HG02885 (cell line): Measurements from ENCODE around the gene STX18.
A peak's percentile ranks its signal among the peaks of the same experiment; 100 is the strongest.

Experiments
- ATAC-seq: cut with Tn5 transposase; IDR thresholded peaks from one replicate; pipeline ENCODE4 v1.9.1; 2021; ENCODE audit warnings: mild to moderate bottlenecking; ENCODE audit not compliant: unreplicated experiment, poor library complexity

Gene STX18

GRCh38 chr4:4455210-4455865 lies 86.5 kb downstream of the STX18 start:
- ATAC-seq, result no peak

DNA sequence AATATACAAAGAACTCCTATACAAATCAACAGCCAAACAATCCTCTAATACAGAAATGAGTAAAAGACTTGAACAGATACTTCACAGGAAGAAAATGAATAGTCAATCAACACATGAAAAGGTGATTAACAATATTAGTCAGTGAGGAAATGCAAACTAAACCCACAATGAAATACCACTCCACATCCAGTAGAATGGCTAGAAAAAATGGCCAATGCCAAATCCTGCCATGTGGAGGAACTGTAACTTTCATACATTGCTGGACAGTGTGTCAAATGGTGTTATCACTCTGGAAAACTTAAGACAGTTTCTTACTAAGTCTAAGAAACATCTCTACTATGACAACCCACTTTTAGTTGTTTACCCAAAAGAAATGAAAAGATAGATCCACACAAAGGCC lies 95.4 kb downstream of the STX18 start:
- no peak for ATAC-seq

GRCh38 chr4:4443821-4444220 lies 98.0 kb downstream of the STX18 start:
- no peak for ATAC-seq

DNA sequence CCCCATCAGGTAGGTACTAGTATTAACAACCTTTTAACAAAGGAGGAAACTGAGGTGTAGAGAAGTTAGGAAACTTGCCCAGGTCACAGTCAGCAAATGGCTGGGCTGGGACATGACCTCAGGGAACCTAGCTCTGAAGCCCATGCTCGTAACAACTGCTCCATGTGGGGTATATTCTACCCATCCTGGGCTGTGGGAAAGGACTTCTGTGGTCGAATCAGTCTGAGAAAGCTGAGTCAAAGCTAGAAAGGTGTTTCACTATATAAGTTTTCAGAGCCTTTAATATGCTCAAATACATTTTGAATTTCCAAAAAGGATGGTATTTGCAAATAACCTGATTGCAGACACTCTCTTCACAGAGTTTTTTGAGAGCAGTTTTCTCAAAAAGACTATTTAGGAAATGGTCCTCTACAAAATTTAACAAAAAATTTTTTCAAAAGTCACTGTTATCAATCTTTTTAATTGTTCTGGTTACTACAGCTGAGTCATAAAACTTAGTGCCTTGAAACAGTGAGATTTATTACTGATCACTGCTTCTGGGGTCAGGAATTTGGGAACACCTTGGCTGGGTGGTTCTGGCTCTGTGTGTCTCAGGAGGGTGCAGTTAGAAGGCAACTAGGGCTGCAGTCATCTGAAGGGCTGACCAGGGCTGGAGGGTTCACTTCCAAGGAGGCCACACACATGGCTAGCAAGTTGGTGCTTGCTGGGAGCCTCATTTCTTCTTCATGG lies 101.4 kb downstream of the STX18 start:
- ATAC-seq, result peak; percentile 40

DNA sequence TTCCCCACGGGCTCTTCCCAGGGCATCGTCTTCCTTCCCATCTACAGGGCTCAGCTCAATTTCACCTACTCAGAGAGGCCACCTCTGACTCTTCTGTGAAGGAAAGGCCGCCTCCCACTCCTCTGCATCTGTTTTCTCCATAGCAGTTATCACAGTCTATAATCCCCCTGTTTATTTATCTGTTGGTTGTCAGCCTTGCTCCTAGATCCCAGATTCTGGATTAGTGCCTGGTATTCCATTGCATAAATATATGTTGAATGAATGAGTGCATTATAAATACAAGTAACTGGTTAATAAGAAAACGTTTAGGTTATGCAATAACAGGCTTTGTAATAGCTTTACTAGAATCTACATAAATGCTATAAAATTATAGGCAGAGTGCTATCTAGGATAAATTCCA lies 102.1 kb downstream of the STX18 start:
- no peak for ATAC-seq

DNA sequence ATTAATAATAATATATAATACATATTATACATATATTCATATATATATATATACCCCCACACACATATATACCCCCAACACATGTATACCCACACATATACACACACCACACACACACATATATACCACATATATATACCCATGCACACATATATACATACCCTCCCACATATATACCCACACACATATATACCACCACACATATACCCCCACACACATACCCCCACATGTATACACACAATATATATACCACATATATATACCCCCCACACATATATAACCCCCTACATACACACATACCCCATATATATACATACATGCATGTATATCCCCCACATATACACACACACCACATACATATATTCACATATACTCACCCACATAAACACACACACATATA lies 103.0 kb downstream of the STX18 start:
- no peak for ATAC-seq

GRCh38 chr4:4437798-4438470 lies 103.9 kb downstream of the STX18 start:
- ATAC-seq, result no peak

- no peak for ATAC-seq
Measured at GRCh38 chr4:4436244-4436823, 105.5 kb downstream of the STX18 start.

GRCh38 chr4:4433941-4434340 lies 107.9 kb downstream of the STX18 start:
- ATAC-seq, result no peak

GRCh38 chr4:4432341-4433125 lies 109.3 kb downstream of the STX18 start:
- ATAC-seq, result no peak

DNA sequence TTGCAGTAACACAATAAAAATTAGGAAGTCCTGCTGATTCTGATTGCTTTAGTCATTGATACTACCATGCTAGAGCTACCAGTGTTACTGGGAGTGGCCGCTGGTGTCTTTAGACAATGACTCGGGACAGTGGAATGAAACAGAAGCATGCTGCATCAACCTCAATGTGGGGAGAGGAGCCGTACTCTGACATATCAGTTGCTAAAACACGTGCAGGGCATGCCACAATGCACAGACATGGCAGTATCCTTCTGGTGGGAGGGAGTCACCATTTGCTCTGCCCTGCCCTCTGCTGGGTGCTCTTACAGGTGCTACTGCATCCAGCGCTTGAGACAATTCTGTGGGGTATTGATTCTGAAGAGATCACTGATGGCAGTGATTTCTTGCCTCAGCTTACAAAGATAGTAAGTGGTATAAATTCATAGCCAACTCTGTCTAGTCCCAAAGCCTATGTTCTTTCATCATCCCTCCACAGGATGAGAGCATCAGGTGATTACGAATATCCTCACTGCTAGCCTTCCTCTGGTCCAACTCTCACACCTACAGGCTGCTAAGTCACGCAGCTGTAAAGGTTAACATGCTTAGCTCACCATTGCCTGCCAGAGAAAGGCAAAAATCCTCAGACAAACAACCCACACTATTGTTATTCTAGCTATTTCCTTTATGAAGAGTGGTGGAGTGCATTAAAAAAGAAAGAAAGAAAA lies 111.2 kb downstream of the STX18 start:
- peak; percentile 85 for ATAC-seq

- no peak for ATAC-seq
Measured at GRCh38 chr4:4428966-4429875, 112.6 kb downstream of the STX18 start.

DNA sequence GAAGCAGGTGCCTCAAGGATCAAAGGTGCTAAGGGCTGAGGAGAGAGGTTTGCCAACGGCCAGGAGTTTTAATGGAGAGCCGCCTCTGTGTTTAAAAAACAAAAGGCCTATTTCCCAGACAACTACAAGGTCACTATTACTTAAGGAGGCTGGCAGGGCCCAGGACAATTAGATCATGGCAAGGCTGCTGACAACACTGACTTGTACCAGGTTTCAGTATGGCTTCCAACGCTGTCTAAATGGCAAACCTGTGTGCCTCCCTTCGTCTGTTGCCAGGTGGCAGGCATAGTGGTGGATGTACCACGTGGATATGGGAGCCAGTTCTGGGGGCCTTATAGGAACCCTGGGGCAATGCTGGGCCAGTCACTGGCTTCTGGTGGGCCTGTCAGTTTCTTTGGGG lies 114.0 kb downstream of the STX18 start:
- no peak for ATAC-seq

DNA sequence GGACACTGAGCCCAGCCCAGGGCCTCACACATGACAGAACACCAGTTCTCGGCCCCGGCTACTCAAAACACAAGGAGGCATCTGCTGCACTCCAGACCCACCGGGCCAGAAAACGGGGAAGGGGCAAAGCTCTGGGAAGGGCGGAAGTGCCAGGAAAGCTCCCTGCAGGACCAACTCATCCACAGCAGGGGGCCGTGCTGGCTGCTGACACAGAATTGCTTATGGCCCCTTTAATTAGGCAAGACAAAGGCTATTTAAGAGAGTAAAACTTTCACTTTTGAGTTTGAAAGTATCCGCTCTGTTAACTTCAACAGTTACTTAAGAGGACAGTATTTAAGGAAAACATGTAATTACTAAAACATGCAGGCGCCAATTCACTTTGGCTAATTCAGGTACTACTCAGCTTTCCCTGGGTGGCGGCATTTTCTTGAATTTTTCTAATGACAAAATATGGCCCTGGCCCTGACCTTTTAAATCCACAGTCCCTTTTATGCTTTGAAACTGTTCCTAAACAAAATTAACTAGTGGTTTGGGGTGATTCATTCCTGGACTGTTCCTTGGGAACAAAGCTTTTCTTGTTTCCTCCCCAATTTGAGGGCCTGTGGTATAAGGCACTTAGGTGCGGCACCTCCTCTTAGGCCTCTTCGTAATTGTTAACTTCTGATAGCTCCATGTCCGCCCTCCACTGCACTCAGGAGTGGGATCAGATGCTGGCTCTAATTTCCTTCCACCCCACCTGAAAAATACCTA lies 114.6 kb downstream of the STX18 start:
- no peak for ATAC-seq

DNA sequence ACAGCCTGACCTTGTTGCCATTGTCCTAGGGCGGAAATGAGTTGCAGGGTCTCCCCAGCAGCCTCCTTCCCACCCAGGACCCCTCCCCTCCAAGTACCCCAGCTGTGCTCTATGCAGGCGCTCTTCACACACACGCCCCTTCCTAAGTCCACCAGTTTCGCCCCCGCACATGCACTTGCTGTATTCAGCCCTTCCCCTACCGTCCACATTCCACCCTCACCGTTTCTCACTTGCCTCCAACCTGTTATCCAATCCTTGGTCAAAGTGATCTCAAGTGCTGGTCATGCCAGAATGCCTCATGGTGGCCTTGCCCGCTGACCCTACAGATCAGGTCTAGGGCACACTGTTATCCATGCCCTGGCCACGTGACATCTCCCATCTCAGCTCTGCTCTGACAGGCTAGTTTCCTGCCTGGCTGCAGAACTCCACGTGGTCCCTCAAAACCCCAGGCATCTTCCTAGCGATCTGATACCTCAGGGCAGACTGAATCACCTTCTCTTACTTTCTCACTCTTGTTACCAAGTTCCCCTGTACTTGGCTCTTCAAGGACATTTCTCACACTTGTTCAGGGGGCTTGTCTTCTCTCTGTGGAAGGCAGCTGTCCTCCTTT lies 115.2 kb downstream of the STX18 start:
- ATAC-seq, result no peak

- ATAC-seq, result no peak
Measured at GRCh38 chr4:4425696-4426095, 116.2 kb downstream of the STX18 start.

DNA sequence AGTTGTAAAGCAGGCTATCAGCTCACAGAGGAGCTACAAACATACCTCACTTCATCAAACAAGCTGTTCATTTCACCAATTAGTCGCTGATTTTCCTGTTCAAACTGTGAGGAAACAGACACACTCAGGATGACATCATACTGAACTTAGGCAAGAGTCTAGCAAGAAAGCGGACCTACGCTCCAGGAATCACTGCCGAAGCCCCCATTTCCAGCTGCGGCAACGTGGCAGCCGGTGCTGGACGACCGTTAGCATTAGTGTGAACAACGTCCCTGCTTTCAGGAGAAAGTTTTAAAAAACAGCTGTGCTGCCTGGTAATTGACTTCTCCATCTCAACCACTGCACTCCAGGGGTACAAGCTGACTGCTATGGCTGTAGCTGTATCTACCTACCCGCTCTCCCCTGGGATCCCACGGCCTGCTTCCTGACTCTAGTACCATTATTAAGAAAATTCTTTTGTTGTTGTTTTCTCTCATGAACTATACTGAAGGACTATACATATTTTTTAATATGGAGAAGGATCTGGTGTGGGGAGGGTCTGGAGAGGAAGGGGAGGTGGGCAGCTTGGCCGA lies 116.6 kb downstream of the STX18 start:
- no peak for ATAC-seq
